Prostate gland (tissue), 2 donors: ENCODE measurements around the gene GUCY2D.

ENCODE experiments used
- CTCF ChIP-seq, 4 experiments: fragments of 200-600 bp in 2 of 4; fragments of 450-650 bp in 2 of 4; sonication (generic) in 2 of 4; IDR thresholded peaks; 1 replicate in 3 of 4; 2 replicates in 1 of 4; pipeline ENCODE4 v1.5.1; 2016 to 2019; ENCODE audit warnings: antibody characterized with exemption in 4 of 4, mild to moderate bottlenecking in 2 of 4, moderate library complexity in 2 of 4
- POLR2AphosphoS5 ChIP-seq: sonication (generic); formaldehyde crosslinking; IDR thresholded peaks from one replicate; pipeline ENCODE4 v1.6.1; 2017; ENCODE audit warnings: antibody characterized with exemption

- TF ChIP-seq CTCF (IDR thresholded peaks at IDR 0.05) (no peak), POLR2AphosphoS5 (no peak)
Observed at GRCh38 chr17:8003594-8004181, 1.3 kb downstream of the GUCY2D start.
